Activated CD8-positive, alpha-beta memory T cell treated with anti-CD3 and anti-CD28 coated beads for 1 hour (primary cell): ENCODE measurements around the gene GPR68.
"Not testable (repeated sequence)": the region's sequence is repeated elsewhere in the genome, so short reads cannot be mapped to it uniquely, and the experiment has no call there.

Experiments
- DNase-seq, 2 donors: peaks; one replicate each; pipeline ENCODE4 v3.0.0-alpha.2; 2020; ENCODE audit warnings: low read depth in 1 of 2; ENCODE audit errors: extremely low read depth in 1 of 2

Gene GPR68

DNA sequence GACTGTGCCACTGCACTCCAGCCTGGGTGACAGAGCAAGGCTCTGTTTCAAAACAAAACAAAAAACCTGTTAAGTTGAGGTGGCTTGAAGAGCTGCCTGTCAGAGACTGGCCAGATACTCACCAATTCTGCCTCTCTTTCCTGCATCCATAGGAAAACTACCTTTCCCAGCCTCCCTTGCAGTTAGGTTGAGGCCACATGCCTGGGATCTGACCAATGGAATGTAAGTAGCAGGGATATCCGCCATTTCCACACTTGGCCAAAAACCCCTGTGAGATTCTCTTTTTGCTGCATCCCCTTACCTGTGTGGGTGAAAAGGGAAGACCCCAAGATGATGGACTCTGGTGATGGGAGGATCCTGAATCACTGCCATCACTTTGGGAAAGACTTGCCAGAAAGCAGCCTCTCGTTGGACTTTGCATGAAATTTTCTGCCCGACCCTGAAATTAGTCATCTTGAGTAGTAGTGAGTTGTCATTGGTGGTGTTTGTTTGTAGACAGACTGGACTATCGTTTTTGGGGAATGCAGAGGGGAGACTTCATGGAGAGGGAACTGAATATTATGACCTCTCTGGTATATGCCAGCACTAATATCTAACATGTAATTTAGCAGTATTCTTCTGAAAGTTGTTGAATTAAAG is 14.0 kb downstream of the GPR68 start:
- no peak for DNase-seq

DNA sequence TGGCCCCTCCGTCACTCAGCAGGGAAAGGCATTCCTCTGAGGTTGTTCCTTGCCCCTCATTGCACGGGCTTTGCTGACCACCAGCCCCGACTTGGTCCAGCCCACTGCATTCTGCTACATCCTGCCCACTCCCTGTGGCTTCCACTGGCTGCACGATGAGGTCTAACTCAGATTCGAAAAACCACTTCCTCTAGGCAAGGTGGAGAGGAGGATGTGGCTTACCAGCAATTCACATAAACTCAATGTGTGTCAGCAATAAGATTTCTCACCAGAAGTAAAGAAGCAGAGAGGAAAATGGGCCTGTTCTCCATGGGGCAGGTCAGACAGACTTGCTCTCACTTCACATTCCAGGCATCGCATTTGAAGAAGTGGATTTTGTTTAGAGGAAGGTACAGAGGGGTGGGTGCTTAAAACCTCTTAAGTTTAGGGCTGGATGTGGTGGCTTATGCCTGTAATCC is 14.7 kb downstream of the GPR68 start:
- no peak for DNase-seq

DNA sequence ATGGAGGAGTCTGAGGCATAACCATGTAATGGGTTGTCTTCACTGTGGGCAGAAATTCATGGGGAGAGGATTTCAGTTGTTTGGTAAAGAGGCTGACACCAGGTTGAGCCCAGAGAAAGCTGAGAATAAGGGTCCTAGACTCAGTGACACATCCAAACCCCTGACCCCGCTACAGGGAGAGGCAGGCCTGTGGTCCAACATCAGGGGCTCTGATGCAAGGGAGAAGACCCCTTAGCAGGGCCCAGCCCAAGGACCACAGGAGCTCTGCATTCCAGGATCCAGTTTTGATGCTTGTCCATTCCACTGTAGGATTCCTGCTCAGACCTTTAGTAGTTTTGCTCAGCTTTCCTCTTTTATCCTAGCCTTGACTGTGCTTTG is 15.5 kb downstream of the GPR68 start:
- no peak for DNase-seq

DNA sequence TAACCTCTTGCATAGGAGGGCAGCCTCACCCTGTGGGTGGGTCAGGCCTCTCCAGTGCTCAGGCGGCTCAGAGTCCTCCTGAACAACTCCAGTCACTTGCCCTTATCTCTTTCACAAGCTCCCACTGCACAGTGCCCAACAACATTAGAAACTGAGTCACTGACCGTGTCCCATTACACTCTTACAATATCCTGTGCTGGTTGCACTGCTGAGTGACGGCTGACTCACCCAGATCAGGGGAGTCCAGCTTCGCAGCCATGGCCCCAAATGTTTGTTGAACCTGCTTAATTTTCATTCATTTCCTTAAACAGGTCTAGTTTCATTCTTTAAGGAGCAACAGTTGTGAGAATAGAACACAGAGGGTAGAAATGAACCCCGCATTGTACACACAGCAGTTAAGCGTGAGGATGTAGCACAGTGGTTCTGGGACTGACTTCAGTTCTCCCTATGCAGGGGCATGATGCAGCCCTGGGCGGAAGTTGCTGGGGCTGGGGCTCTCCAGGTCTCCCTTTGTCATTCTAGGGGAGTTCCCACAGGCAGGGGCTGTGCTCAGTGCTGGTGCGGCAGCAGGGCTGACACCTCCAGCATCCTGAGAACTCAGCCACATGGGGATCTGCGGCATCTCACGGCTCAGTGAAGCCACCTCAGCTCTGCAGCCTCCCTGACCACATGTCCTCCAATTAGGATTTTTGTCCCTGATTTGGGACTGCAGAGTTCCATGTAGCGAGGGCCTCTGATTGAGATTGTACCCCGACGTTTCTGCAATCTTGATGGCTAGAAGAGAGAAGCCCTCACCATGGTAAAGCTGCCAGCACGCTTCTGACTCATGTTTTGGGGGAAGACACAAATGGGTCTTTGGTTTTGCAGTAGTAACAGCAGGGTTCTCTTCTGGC is 16.1 kb downstream of the GPR68 start:
- peak; percentile 45 to 55 for DNase-seq

DNA sequence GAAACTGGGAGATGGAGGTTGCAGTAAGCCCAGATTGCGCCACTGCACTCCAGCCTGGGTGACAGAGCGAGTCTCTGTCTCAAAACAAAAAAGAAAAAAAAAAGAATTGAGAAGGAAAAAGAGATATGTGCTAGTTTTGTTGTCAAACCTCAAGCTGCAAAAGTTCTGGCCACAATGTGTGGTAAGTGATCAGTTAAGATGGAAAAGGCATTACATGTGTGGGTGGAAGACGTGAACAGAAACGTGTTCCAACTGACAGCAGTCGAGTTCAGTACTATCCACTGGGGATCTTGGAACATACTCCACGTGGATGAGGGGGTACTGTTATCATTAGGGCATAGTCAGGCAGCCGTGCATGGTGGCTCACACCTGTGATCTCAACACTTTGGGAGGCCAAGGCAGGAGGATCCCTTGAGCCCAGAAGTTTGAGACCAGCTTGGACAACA is 17.3 kb downstream of the GPR68 start:
- DNase-seq, result no peak

DNA sequence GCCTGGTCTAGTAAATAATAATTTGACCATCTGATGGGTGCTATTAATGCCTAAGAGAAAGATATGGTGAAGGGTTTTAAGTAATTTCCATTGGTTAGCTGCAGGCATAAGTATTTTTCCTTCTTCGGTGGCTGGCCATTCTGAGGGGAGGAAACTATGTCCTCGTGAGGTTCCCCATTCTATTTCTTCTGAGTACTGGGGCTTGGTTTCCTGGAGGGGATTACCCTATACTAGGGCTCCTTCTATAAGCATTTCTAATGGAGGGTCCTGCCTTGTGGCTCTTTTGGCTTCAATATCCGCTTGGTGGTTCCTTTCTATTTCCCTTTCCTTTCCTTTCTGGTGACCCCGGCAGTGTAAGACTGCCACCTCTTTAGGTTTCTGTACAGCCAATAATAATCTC is 18.1 kb downstream of the GPR68 start:
- DNase-seq, result not testable (repeated sequence)

DNA sequence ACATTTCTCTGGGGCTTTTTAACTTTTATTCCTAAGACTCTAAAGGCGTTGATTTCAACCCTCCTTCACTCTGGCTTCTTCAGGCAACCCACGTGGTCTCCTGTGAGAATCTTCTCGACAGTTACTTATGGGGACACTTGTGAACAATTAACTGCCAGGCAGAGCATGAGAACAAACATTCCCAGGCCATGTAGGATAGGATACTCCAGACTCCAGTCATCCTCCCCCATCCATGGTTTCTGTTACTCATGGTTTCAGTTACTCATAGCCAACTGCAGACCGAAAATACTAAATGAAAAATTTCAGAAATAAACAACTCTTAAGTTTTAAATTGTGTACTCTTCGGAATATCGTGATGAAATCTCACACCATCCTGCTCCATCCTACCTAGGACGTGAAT is 19.5 kb downstream of the GPR68 start:
- DNase-seq, result no peak

DNA sequence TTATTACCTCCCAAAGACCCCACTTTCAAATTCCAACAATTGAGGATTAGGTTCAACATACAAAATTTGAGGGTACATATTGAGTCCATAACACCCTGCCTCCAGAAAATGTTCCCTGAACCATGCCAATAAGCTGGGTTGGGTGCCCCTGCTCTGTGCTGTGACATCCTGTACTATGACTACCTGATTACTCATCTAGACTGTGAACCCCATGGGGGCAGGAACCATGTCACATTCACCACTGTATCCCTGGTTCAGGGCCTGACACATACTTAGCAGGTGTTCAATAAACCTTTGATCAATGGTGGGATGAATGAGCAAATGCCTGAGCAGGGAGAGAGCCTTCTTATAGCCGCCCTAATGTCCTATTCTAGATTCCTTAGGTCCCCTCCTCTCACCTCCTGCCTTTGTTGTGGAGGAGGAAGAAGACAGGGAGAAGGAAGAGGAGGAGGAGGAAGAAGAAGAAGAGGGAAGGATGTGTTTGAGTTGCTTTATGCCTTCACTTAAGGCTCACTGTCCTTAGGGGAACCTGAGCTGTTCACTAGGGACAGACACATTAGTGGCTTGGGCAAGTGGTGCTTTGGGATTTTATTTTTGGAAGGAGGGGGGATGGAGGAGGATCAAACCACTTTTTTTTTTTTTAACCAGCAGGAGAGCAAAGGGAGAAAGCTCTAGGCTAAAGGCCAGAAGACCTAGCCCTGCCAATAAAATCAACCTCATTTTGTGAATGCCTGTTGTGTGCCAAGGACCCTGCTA is 21.3 kb downstream of the GPR68 start:
- DNase-seq, result no peak

DNA sequence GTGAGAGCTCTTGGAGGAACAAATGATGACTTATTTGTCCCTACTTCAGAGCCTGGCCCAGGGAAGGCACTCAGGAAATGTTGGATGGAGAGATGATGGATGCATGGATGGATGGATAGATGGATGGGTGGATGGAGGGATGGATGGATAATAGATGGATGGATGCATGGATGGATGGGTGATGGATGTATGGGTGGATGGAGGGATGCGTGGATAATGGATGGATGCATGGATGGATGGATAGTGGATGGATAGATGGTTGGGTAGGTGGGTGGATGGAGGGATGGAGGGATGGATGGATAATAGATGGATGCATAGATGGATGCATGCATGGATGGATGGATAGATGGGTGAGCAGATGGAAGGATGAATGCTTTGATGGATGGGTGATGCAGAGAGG is 23.2 kb downstream of the GPR68 start:
- DNase-seq, result no peak

DNA sequence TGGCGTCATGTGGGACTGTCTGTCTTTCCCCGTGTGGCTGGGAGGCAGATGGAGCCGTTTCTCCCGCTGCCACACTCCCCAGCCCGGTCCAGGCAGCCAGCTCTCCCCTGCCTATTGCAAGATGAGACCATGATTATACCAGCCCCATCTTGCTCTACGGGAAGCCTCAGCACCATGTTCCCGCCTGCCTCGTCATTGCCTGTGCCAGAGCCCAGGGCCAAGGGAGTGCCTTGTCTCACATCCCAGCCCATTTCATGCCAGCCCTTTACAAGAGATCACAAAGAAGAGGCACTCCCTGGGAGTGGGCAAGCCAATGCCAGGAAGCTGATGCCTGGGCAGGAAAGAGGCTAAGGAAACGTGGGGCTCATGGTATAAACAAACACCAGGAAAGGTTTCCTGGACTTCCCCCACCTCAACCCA is 23.9 kb downstream of the GPR68 start:
- no peak for DNase-seq

DNA sequence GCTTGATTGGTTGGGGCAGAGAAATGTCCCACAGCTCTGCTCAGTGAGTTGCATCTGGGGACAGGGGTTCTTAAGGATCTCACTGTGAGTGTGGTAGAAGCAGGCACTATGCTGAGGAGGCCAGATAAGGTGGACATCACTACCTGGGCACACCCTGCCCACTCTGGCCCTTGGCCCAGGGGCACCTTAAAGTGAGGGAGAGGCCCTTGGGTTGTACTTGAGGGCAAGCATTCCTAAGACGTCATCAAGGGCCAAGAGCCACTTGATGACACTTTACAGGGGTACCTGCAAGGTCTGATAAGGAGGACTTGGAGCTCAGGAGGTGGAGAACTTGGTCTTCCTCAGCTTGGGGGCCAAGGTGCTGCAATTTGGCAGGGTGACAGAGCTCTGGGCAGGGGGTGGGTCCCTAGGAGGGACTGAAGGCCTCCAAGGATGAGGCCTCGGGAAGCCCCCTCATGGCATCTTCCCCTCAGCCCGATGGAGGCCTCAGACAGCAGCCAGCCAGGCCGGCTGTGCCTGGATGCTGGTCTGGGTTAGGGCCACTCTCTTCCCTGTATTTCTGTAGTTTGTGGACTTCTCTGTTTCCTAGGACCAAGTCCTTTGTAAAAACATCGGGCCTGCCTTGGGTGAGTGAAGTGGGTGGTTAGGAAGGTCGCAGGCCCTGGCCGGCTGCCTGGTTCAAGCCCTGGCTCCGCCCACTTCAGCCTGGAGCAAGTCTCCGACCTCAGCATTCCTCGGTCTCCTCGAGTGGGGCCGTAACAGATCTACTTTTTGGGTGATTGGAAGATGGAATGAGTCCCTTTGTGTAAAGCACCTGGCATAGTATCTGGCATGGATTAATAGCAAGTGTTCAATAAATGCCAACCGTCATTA is 24.8 kb downstream of the GPR68 start:
- DNase-seq, result no peak

DNA sequence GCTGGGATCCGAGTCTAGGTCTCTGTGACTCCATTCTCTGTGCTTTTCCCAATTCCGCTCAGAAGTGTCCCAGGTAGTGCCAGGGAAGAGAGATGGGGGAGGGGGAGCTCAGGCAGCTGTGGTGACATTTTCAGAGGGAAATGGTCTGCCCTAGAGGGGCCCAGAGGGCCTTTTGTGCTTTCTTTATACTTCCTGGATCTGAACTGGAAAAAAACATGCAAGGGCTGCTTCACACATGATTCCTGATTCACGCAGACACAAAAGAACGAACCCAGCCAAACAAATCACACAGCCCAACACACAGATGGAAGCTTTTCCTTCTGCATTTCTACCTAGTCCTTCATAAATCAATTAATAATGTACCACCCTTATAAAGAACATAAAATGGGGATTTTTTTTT is 26.5 kb downstream of the GPR68 start:
- DNase-seq, result no peak

DNA sequence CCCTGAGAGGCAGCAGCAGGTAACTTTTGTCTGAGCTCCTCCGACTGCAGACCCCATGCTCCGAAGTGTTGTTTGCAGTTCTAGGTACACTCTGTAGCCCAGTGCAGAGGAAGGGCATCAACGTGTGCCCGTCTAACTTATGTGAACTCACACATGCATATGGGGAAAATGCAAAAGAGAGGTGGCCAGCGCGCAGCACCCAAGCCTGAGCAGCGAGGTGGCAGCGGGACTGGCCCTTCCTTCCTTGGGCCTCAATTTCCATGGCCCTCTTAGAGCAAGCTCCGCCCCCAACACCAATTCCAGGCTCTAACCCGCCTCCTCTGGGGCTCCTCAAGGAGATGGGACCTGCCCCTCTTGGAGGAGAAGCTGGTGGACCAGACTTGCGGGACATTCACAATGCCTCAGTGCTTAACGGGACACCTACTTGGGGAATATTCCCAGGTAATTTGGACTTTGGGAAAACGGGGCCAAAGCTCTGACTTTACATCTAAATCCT is 27.7 kb downstream of the GPR68 start:
- DNase-seq, result no peak

DNA sequence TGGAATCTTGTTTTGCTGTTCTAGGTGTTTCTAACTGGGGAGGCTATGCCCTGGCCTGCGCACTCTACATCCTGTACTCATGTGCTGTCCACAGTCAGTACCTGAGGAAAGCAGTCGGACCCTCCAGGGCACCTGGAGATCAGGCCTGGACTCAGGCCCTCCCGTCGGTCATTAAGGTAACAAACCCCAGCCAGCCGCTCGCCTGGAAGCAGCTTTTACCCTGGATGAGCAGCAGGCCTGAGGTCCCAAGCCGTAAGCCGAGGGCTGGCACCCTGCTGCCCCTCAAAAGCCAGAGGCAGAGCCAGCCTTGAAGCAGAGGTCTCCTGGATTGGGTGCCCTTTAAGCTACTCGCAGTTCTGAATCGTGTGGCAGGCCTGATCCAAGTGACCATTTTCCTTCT is 29.1 kb downstream of the GPR68 start:
- no peak for DNase-seq

DNA sequence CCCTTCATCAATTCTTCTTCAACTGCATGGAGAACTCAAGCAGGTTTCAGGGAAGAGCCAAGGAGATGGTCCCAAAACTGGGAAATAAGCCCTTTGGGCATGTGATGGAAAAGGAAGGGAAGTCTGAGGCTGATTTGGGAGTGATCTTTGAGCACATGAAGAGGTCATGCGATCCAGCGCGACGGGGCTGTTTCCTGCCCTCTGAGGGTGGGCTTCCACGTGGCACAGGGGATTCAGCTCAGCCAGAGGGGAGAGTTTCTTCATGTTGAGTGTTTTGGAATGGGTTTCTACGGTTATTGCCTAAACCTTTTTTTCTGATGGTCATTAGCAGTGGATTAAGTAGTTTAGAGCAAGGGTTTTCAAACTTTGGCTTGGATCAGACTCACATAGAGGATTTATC is 30.2 kb downstream of the GPR68 start:
- no peak for DNase-seq

DNA sequence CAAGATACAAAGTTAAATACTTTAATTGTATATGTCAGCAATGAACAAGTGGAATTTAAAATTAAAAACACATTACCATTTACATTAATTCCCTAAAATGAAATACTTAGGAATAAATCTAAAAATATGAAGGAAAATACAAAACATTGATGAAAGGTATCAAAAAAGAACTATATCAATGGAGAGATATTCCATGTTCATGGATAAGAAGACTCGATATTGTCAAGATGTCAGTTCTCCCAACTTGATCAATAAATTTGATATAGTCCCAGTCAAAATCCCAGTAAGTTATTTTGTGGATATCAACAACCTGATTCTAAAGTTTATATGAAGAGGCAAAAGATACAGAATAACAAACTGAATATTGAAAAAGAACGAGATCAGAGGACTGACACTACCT is 33.5 kb downstream of the GPR68 start:
- DNase-seq, result no peak

DNA sequence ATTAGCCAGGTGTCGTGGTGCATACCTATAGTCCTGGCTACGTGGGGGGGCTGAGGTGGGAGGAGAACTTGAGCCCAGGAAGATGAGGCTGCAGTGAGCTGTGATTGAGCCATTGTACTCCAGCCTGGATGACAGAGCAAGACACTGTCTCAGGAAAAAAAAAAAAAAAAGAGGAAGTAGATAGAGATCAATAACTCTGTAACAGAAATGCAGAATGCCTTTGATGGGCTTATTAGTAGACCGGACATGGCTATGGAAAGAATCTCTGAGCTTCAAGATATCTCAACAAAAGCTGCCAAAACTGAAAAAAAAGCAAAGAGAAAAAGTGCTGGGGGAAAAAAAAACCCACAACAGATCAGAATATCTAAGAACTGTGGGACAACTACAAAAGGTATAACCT is 37.5 kb downstream of the GPR68 start:
- no peak for DNase-seq

DNA sequence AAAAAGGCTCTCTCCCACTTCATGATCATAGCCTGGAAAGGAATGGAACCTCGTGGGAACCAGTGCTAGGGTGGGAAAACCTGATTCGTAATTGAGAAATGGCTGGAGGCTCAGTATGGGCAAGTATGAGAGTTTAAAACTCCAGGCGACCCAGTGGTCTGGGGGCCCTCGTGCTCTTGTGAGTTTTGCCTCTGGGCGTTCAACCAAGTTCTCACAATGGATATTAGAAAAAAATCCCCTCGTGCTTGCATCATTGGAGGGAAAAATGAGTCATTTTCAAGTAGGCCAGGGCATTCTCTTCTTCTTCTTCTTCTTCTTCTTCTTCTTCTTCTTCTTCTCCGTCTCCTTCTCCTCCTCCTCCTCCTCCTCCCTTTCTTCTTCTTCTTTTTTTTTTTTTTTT is 39.0 kb downstream of the GPR68 start:
- DNase-seq, result no peak

DNA sequence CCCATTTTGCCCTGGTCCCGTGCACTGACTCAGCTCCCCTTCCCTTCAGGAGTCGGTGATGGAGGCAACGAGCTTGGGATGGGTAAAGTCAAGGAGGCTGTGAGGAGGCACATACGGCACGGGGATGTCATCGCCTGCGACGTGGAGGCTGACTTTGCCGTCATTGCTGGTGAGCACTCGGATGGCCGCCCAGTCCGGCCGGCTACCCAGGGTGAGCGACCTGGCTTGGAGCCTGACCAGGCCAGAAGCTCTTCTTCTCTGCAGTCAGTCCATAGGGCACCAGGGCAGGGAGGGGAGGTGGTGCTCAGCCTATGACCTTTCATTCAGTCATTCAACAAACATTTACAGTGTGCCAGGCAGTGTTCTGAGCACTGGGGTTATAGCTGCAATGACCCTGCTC is 39.8 kb downstream of the GPR68 start:
- DNase-seq, result no peak

DNA sequence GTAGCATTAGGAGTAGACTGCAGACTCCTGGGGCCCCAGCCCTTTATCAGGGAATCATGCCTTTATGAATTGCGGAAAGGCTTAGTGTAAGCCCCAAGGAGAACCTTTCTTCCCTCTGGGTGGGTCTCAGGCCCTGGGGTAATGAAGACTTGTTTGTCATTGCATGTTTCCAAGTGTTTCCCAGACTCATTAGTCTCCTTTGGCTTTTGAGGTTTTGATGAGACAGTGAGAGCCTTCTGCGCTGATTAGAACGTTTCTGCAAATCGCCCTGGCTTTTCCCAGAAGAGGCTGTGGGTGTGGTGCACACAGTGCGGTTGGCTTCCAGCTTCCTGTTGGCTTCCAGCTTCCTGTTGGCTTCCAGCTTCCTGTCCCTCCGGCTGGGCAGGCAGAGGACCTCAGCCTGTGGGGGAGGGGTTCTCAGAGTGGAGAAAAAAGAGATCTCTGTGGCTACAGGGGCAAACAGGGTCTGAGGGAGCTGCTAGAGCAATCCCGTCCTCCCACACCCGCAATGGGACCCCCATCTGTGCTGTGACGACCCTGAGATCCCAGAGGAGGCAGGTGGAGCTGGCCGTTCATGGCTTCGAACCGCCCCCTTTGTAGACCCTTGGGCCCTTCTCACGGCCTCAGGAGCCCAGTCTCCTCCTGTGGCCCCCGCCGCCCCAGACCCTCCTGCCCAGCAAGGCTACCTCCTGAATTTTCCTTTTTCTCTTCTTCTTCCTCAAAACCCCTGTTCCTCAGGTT is 42.1 kb downstream of the GPR68 start:
- no peak for DNase-seq
